ENCODE results near the gene ITGB5.

DNA sequence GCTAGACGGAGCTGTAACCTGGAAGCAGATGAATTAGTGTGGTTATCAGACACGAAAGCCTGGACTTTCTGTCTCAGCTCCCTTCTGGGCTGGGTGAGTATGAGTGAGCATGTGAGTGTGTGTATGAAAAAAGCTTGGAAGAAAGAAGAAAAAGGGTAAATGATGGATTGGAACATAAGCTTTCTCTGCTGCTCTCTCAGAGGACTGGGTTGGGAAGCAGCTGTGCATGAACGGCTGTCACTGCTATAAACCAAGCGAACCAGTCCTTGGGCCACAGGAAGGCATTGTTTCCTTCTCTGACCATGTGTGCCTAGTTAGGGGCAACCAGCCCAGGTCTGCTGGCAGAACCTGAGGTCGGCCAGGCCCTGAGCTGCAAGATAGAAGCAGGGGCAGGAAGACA is 119.9 kb downstream of the ITGB5 start:
- TF ChIP-seq RAD21 (IDR thresholded peaks at IDR 0.05) (no peak), YY1 (IDR thresholded peaks at IDR 0.05) (no peak), EGR1 (IDR thresholded peaks at IDR 0.05; ENCODE audit: low read depth in 2 of 2) (no peak)
- TF ChIP-seq, protein P1, sequence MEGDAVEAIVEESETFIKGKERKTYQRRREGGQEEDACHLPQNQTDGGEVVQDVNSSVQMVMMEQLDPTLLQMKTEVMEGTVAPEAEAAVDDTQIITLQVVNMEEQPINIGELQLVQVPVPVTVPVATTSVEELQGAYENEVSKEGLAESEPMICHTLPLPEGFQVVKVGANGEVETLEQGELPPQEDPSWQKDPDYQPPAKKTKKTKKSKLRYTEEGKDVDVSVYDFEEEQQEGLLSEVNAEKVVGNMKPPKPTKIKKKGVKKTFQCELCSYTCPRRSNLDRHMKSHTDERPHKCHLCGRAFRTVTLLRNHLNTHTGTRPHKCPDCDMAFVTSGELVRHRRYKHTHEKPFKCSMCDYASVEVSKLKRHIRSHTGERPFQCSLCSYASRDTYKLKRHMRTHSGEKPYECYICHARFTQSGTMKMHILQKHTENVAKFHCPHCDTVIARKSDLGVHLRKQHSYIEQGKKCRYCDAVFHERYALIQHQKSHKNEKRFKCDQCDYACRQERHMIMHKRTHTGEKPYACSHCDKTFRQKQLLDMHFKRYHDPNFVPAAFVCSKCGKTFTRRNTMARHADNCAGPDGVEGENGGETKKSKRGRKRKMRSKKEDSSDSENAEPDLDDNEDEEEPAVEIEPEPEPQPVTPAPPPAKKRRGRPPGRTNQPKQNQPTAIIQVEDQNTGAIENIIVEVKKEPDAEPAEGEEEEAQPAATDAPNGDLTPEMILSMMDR (IDR thresholded peaks at IDR 0.05; ENCODE audit: low read depth, low read length, missing input control): no peak
- TF ChIP-seq, protein P2, sequence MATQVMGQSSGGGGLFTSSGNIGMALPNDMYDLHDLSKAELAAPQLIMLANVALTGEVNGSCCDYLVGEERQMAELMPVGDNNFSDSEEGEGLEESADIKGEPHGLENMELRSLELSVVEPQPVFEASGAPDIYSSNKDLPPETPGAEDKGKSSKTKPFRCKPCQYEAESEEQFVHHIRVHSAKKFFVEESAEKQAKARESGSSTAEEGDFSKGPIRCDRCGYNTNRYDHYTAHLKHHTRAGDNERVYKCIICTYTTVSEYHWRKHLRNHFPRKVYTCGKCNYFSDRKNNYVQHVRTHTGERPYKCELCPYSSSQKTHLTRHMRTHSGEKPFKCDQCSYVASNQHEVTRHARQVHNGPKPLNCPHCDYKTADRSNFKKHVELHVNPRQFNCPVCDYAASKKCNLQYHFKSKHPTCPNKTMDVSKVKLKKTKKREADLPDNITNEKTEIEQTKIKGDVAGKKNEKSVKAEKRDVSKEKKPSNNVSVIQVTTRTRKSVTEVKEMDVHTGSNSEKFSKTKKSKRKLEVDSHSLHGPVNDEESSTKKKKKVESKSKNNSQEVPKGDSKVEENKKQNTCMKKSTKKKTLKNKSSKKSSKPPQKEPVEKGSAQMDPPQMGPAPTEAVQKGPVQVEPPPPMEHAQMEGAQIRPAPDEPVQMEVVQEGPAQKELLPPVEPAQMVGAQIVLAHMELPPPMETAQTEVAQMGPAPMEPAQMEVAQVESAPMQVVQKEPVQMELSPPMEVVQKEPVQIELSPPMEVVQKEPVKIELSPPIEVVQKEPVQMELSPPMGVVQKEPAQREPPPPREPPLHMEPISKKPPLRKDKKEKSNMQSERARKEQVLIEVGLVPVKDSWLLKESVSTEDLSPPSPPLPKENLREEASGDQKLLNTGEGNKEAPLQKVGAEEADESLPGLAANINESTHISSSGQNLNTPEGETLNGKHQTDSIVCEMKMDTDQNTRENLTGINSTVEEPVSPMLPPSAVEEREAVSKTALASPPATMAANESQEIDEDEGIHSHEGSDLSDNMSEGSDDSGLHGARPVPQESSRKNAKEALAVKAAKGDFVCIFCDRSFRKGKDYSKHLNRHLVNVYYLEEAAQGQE (IDR thresholded peaks at IDR 0.05): no peak
- TF ChIP-seq, protein P3, sequence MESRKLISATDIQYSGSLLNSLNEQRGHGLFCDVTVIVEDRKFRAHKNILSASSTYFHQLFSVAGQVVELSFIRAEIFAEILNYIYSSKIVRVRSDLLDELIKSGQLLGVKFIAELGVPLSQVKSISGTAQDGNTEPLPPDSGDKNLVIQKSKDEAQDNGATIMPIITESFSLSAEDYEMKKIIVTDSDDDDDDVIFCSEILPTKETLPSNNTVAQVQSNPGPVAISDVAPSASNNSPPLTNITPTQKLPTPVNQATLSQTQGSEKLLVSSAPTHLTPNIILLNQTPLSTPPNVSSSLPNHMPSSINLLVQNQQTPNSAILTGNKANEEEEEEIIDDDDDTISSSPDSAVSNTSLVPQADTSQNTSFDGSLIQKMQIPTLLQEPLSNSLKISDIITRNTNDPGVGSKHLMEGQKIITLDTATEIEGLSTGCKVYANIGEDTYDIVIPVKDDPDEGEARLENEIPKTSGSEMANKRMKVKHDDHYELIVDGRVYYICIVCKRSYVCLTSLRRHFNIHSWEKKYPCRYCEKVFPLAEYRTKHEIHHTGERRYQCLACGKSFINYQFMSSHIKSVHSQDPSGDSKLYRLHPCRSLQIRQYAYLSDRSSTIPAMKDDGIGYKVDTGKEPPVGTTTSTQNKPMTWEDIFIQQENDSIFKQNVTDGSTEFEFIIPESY (IDR thresholded peaks at IDR 0.05): no peak

All from liver (tissue), 3 donors.